Pancreas (tissue), 10 donors: Measurements from ENCODE around the gene TGFB3. TPM values are rescaled to one million over a fixed set of nuclear protein-coding genes. Genes with fewer than 3 reads are reported as not detected.

Experiments used
- ATAC-seq, 4 donors: fragments of 200-7000 bp; cut with Tn5 transposase; one replicate each; pipeline versions ENCODE4 v1.8.0 to v1.9.1; 2020; ENCODE audit warnings: mild to moderate bottlenecking in 4 of 4, moderate library complexity in 4 of 4
- DNase-seq, 6 donors: peaks; one replicate each; pipeline ENCODE4 v3.0.0-alpha.2; 2020
- FAIRE-seq: peaks from 2 replicates; lab custom pipeline; 2012; peaks lifted over from hg19 to GRCh38; lab: Jason Lieb, UNC
- H3K27ac ChIP-seq, 4 donors: fragments of 200-600 bp; sonication (generic); 1 replicate in 3 of 4; 2 replicates in 1 of 4; pipeline versions ENCODE4 v1.5.0 to v1.8.0; 2020
- H3K27me3 ChIP-seq, 4 donors: fragments of 200-600 bp; one replicate each; pipeline ENCODE4 v1.8.0; 2021
- H3K36me3 ChIP-seq, 3 donors: fragments of 200-600 bp; sonication (generic) in 1 of 3; one replicate each; pipeline versions ENCODE4 v1.5.0 to v1.8.0; 2020 to 2021
- H3K4me1 ChIP-seq, 3 donors: fragments of 200-600 bp; one replicate each; pipeline ENCODE4 v1.8.0; 2021
- H3K4me3 ChIP-seq, 4 donors: fragments of 200-600 bp; sonication (generic) in 2 of 4; one replicate each; pipeline versions ENCODE4 v1.5.0 to v1.8.0; 2020 to 2021
- H3K9me3 ChIP-seq, 4 donors: fragments of 200-600 bp; one replicate each; pipeline ENCODE4 v1.8.0; 2021
- WGBS, 2 donors: extraction: QIAGEN DNeasy Blood & Tissue Kit; methylation state at CpG; one replicate each; pipeline ENCODE4 v1.1.7; 2013; 5-methylcytosine and 5-hydroxymethylcytosine counted together
- intact Hi-C, 3 donors: fragments of 100-400 bp; cut with DNase I; formaldehyde crosslinking; loops; one replicate each; pipeline versions ENCODE4 v1.11.1 to v1.14.2; 2022
- polyA plus RNA-seq, 2 donors: library from polyadenylated mRNA; stranded (reverse); fragments of 200-250 nt; gene quantifications; one replicate each; pipeline ENCODE4 v1.2.3, GENCODE V29; 2013
- total RNA-seq, 6 donors: library from RNA; stranded (reverse); fragmentation: NEBNext Ultra II Directional in 4 of 6; extraction: Animal tissue kit (Norgen Biotek cat#: 25700) in 4 of 6; gene quantifications; one replicate each; pipeline versions ENCODE4 v1.2.1 to v1.2.4, GENCODE V29; 2021 to 2023
- TF ChIP-seq, protein P1 (sequence below), 4 donors: fragments of 200-600 bp; sonication (generic) in 3 of 4; IDR thresholded peaks; one replicate each; pipeline versions ENCODE4 v1.5.0 to v1.8.0; 2021; ENCODE audit warnings: antibody characterized with exemption in 4 of 4
- donor health status: healthy with polysubstance abuse.
- donor health status: DM: no; HTN: no; CAD: no; lungs with moderate emphysema.
- donor health status: DM: no; HTN: no; CAD: no.
- donor health status: control.
- donor health status: control.
- donor health status: Bipolar disorder and iron deficiency.
- donor health status: DM: yes; HTN: yes; CAD: no.
- donor health status: DM: no; HTN: no; CAD: no.
- donor health status: DM: no; HTN: no; CAD: no.
- donor health status: DM: yes; HTN: yes; CAD: no.

TGFB3 gene
- total and polyA plus RNA-seq, 8 donors = 11.6 to 57.2 (median 31.6) TPM

GRCh38 chr14:75996488-75996887, 14.7 kb upstream of the TGFB3 start:
- no peak for FAIRE-seq
- no peak for DNase-seq
- H3K9me3 ChIP-seq = no peaks in the 10 kb centered on the region
- intact Hi-C loops = no loop called here
- no peaks in the 10 kb centered on the region for H3K27me3 ChIP-seq
- H3K4me1 ChIP-seq = no peaks in the 10 kb centered on the region
- no peak for ATAC-seq
- TF ChIP-seq, protein P1, sequence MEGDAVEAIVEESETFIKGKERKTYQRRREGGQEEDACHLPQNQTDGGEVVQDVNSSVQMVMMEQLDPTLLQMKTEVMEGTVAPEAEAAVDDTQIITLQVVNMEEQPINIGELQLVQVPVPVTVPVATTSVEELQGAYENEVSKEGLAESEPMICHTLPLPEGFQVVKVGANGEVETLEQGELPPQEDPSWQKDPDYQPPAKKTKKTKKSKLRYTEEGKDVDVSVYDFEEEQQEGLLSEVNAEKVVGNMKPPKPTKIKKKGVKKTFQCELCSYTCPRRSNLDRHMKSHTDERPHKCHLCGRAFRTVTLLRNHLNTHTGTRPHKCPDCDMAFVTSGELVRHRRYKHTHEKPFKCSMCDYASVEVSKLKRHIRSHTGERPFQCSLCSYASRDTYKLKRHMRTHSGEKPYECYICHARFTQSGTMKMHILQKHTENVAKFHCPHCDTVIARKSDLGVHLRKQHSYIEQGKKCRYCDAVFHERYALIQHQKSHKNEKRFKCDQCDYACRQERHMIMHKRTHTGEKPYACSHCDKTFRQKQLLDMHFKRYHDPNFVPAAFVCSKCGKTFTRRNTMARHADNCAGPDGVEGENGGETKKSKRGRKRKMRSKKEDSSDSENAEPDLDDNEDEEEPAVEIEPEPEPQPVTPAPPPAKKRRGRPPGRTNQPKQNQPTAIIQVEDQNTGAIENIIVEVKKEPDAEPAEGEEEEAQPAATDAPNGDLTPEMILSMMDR (IDR thresholded peaks at IDR 0.05) = no peak
- no peak overlapping the region for H3K4me3 ChIP-seq
- H3K36me3 ChIP-seq = peaks cover 0 to 42% (median 0%) of the 10 kb centered on the region in 3 donors
- WGBS, 2 donors = 18 to 22% methylated on average over 1 of the region's 1 CpG
- no peak overlapping the region for H3K27ac ChIP-seq

GRCh38 chr14:75995372-75996041, 13.7 kb upstream of the TGFB3 start:
- WGBS, 2 donors = 86 to 90% methylated on average over 17 of the region's 17 CpGs
- no peaks in the 10 kb centered on the region for H3K9me3 ChIP-seq
- H3K36me3 ChIP-seq = peaks cover 0 to 41% (median 0%) of the 10 kb centered on the region in 3 donors
- H3K27me3 ChIP-seq = no peaks in the 10 kb centered on the region
- no peaks in the 10 kb centered on the region for H3K4me1 ChIP-seq
- DNase-seq (no peak), ATAC-seq (peak in 3 of 4 donors; percentile 14 to 61 (median 55)), FAIRE-seq (no peak)
- H3K27ac ChIP-seq = no peak overlapping the region
- no peak overlapping the region for H3K4me3 ChIP-seq
- intact Hi-C loops = no loop called here
- TF ChIP-seq, protein P1 (IDR thresholded peaks at IDR 0.05) = no peak

GRCh38 chr14:75993567-75994041, 11.8 kb upstream of the TGFB3 start:
- DNase-seq (no peak), ATAC-seq (no peak), FAIRE-seq (no peak)
- 90 to 94% methylated on average over 1 of the region's 1 CpG for WGBS, 2 donors
- Histone ChIP-seq H3K36me3 (peaks cover 0 to 27% (median 0%) of the 10 kb centered on the region in 3 donors), H3K9me3 (no peaks in the 10 kb centered on the region), H3K27me3 (no peaks in the 10 kb centered on the region), H3K4me3 (no peak overlapping the region), H3K27ac (no peak overlapping the region), H3K4me1 (no peaks in the 10 kb centered on the region)
- TF ChIP-seq, protein P1 (IDR thresholded peaks at IDR 0.05) = no peak
- intact Hi-C loops = no loop called here

- no peak for DNase-seq
- ATAC-seq = no peak
- H3K4me3 ChIP-seq = no peak overlapping the region
- H3K27me3 ChIP-seq = no peaks in the 10 kb centered on the region
- peaks cover 0 to 22% (median 0%) of the 10 kb centered on the region in 3 donors for H3K36me3 ChIP-seq
- intact Hi-C loops = no loop called here
- no peaks in the 10 kb centered on the region for H3K9me3 ChIP-seq
- H3K4me1 ChIP-seq = no peaks in the 10 kb centered on the region
- TF ChIP-seq, protein P1 (IDR thresholded peaks at IDR 0.05) = no peak
- WGBS, 2 donors = 76 to 82% methylated on average over 4 of the region's 4 CpGs
- no peak overlapping the region for H3K27ac ChIP-seq
- no peak for FAIRE-seq
These were observed 10.0 kb upstream of the TGFB3 start for GRCh38 chr14:75991753-75992152.

- Histone ChIP-seq H3K27ac (no peak overlapping the region), H3K4me3 (no peak overlapping the region), H3K36me3 (peaks cover 0 to 18% (median 0%) of the 10 kb centered on the region in 3 donors), H3K4me1 (peaks cover under 1 to 2% (median 1%) of the 10 kb centered on the region in 3 donors), H3K9me3 (no peaks in the 10 kb centered on the region), H3K27me3 (no peaks in the 10 kb centered on the region)
- TF ChIP-seq, protein P1 (IDR thresholded peaks at IDR 0.05) = no peak
- 92 to 95% methylated on average over 4 of the region's 4 CpGs for WGBS, 2 donors
- intact Hi-C loops = no loop called here
- ATAC-seq (no peak), FAIRE-seq (no peak), DNase-seq (no peak)
These were observed 8.5 kb upstream of the TGFB3 start for GRCh38 chr14:75990297-75990696.
